ENCODE data around the gene RGS17.
"Not testable (repeated sequence)": the region's sequence is repeated elsewhere in the genome, so short reads cannot be mapped to it uniquely, and the experiment has no call there.

RGS17 gene

DNA sequence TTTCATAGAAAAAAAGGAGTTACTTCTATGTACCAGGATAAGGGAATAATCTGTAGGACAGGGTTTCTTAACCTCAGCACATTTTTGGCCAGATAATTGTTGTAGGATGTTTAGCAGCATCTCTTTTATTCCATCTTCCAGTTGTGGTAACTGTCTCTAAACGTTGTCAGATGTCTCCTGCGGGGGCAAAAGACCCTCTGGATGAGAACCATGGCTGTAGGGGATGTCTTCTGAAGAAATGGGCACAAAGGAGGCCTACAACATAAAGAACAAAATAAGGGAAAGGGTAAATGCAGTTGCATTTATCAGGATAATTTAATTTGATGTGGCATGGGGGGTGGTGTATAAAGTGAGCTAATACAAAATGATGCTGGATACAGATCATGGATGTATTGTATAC, 144.1 kb downstream of the RGS17 start:
- H3K4me1 ChIP-seq (ENCODE audit: insufficient read depth, low read length, poor library complexity, severe bottlenecking): peaks cover 21% of the 10 kb centered on the region
- TF ChIP-seq EZH2phosphoT487 (IDR thresholded peaks at IDR 0.05; ENCODE audit: borderline replicate concordance): no peak
- H3K79me2 ChIP-seq (ENCODE audit: insufficient read depth, low read length): peaks cover 65% of the 10 kb centered on the region
- H3K4me2 ChIP-seq (ENCODE audit: low read depth, low read length, poor library complexity, severe bottlenecking): peak overlapping the region; percentile 93
- H3K36me3 ChIP-seq (ENCODE audit: insufficient read depth, low read length): peaks cover 13% of the 10 kb centered on the region; the same call in 1 of the 2 replicates
- H3K27me3 ChIP-seq (ENCODE audit: insufficient read depth, low read length, poor library complexity, severe bottlenecking): peaks cover 3% of the 10 kb centered on the region
- H3F3A ChIP-seq (ENCODE audit: low read depth): no peaks in the 10 kb centered on the region
- no peaks in the 10 kb centered on the region for H3K9me2 ChIP-seq (replicated peaks; ENCODE audit: low read depth, low read length)
- no peak overlapping the region for H3K9ac ChIP-seq (ENCODE audit: low read depth, low read length, poor library complexity, severe bottlenecking)
- H2AFZ ChIP-seq (ENCODE audit: low read length): no peak overlapping the region
- H4K20me1 ChIP-seq (ENCODE audit: insufficient read depth, low read length, poor library complexity, severe bottlenecking): peaks cover 30% of the 10 kb centered on the region
- no peaks in the 10 kb centered on the region for H3K9me3 ChIP-seq (ENCODE audit: insufficient read depth, low read depth, low read length)
- peak overlapping the region; percentile 100 for H3K4me3 ChIP-seq (ENCODE audit: low read length, poor library complexity, severe bottlenecking)

DNA sequence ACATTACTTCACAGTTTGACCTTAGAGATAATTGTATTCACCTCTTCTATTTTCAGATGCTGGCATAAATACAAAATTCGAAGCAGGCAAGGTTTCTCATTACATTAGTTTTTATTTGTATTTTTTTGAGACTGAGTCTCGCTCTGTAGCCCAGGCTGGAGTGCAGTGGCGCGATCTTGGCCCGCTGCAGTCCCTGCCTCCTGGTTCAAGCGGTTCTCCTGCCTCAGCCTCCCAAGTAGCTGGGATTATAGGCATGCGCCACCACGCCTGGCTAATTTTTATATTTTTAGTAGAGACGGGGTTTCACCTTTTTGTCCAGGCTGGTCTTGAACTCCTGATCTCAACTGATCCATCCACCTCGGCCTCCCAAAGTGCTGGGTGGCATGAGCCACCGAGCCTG, 145.8 kb downstream of the RGS17 start:
- H3K9me2 ChIP-seq (replicated peaks; ENCODE audit: low read depth, low read length); H3F3A ChIP-seq (ENCODE audit: low read depth); H3K36me3 ChIP-seq (ENCODE audit: insufficient read depth, low read length); H3K9me3 ChIP-seq (ENCODE audit: insufficient read depth, low read depth, low read length); H2AFZ ChIP-seq (ENCODE audit: low read length); H3K27me3 ChIP-seq (ENCODE audit: insufficient read depth, low read length, poor library complexity, severe bottlenecking): not testable (repeated sequence)
- peak overlapping the region; percentile 93 for H3K4me2 ChIP-seq (ENCODE audit: low read depth, low read length, poor library complexity, severe bottlenecking)
- peak overlapping the region; percentile 100 for H3K9ac ChIP-seq (ENCODE audit: low read depth, low read length, poor library complexity, severe bottlenecking)
- H3K4me3 ChIP-seq (ENCODE audit: low read length, poor library complexity, severe bottlenecking): peak overlapping the region; percentile 100
- peaks cover 70% of the 10 kb centered on the region for H3K79me2 ChIP-seq (ENCODE audit: insufficient read depth, low read length)
- H3K4me1 ChIP-seq (ENCODE audit: insufficient read depth, low read length, poor library complexity, severe bottlenecking): peaks cover 33% of the 10 kb centered on the region
- H4K20me1 ChIP-seq (ENCODE audit: insufficient read depth, low read length, poor library complexity, severe bottlenecking): peaks cover 40% of the 10 kb centered on the region

DNA sequence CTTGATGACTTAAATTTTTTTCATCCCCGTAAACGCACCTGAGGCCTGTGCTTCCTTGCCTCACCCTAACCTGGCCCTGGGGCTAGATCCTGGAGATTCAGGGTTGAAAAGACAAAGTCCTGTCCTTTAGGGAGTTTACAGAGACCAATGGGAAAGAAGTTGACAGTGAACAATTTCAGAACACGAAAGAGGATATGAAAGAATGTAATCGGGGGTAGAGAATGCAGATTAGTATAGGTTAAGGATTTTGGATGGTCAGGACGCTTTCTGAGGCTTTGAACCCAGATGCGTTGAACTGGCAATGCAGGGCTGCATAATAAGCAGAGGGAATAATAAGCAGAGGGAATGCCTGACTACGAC, 146.6 kb downstream of the RGS17 start:
- Histone ChIP-seq H3K4me2 (ENCODE audit: low read depth, low read length, poor library complexity, severe bottlenecking) (peak overlapping the region; percentile 93), H3K9me3 (ENCODE audit: insufficient read depth, low read depth, low read length) (no peaks in the 10 kb centered on the region), H3K36me3 (ENCODE audit: insufficient read depth, low read length) (peaks cover 3% of the 10 kb centered on the region; the same call in 1 of the 2 replicates), H3K4me3 (ENCODE audit: low read length, poor library complexity, severe bottlenecking) (peak overlapping the region; percentile 100), H3K9me2 (replicated peaks; ENCODE audit: low read depth, low read length) (no peaks in the 10 kb centered on the region), H3K79me2 (ENCODE audit: insufficient read depth, low read length) (peaks cover 72% of the 10 kb centered on the region), H3F3A (ENCODE audit: low read depth) (no peaks in the 10 kb centered on the region), H4K20me1 (ENCODE audit: insufficient read depth, low read length, poor library complexity, severe bottlenecking) (peaks cover 48% of the 10 kb centered on the region), H2AFZ (ENCODE audit: low read length) (0 out of 2 replicates have a peak overlapping the region, but pooled peaks have one; percentile 46), H3K9ac (ENCODE audit: low read depth, low read length, poor library complexity, severe bottlenecking) (peak overlapping the region; percentile 100), H3K27me3 (ENCODE audit: insufficient read depth, low read length, poor library complexity, severe bottlenecking) (peaks cover 3% of the 10 kb centered on the region), H3K4me1 (ENCODE audit: insufficient read depth, low read length, poor library complexity, severe bottlenecking) (peaks cover 41% of the 10 kb centered on the region)
- no peak for TF ChIP-seq EZH2phosphoT487 (IDR thresholded peaks at IDR 0.05; ENCODE audit: borderline replicate concordance)
- TF ChIP-seq, protein P1, sequence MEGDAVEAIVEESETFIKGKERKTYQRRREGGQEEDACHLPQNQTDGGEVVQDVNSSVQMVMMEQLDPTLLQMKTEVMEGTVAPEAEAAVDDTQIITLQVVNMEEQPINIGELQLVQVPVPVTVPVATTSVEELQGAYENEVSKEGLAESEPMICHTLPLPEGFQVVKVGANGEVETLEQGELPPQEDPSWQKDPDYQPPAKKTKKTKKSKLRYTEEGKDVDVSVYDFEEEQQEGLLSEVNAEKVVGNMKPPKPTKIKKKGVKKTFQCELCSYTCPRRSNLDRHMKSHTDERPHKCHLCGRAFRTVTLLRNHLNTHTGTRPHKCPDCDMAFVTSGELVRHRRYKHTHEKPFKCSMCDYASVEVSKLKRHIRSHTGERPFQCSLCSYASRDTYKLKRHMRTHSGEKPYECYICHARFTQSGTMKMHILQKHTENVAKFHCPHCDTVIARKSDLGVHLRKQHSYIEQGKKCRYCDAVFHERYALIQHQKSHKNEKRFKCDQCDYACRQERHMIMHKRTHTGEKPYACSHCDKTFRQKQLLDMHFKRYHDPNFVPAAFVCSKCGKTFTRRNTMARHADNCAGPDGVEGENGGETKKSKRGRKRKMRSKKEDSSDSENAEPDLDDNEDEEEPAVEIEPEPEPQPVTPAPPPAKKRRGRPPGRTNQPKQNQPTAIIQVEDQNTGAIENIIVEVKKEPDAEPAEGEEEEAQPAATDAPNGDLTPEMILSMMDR (conservative IDR thresholded peaks at IDR 0.05; ENCODE audit: low read length): no peak

DNA sequence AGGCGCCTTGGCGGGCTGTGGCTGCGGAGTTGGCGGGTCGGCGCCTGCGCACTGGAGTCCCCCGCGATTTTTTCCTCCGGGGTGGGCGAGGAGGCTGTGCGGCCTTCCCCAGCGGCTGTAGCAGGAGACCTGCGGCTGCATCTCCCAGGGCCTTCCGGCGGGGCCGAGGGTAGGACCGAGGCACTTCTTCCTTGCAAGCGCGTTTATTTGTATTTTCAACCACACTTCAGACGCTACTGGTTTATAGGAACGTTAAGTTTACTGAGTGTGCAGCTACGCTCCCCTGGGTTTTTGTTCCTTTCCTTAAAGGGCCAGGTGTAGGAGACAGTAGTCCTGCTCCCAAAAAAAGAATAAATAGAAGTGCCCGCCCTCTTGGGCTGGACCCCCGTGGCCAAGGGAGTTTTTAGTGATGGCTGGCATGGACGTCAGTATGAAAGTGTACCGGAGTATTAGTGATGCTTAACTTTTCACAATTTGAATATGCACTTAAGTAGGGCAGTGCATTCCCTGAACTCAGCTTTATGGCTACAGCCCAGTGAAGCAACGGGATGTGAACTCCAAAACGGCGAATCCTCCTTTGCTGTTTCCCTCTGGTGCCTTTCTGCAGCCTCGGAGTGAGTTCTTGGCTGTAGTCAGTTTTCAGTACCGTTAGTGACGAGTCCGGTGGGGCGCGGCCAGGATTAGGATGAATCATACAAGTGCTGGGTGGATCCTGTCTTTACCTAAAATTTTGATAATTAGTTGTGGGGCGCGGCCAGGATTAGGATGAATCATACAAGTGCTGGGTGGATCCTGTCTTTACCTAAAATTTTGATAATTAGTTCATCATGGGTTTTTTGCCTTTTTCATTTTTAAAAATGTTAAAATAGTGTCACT, 147.2 kb downstream of the RGS17 start:
- peaks cover 78% of the 10 kb centered on the region for H3K79me2 ChIP-seq (ENCODE audit: insufficient read depth, low read length)
- peaks cover 46% of the 10 kb centered on the region for H3K4me1 ChIP-seq (ENCODE audit: insufficient read depth, low read length, poor library complexity, severe bottlenecking)
- H3K9me2 ChIP-seq (replicated peaks; ENCODE audit: low read depth, low read length): no peaks in the 10 kb centered on the region
- H3K9me3 ChIP-seq (ENCODE audit: insufficient read depth, low read depth, low read length): no peaks in the 10 kb centered on the region
- H3K27me3 ChIP-seq (ENCODE audit: insufficient read depth, low read length, poor library complexity, severe bottlenecking): peaks cover 3% of the 10 kb centered on the region
- H3K36me3 ChIP-seq (ENCODE audit: insufficient read depth, low read length): peaks cover 3% of the 10 kb centered on the region; the same call in 1 of the 2 replicates
- peaks cover 54% of the 10 kb centered on the region for H4K20me1 ChIP-seq (ENCODE audit: insufficient read depth, low read length, poor library complexity, severe bottlenecking)
- H3K4me3 ChIP-seq (ENCODE audit: low read length, poor library complexity, severe bottlenecking): peak overlapping the region; percentile 100
- no peaks in the 10 kb centered on the region for H3F3A ChIP-seq (ENCODE audit: low read depth)
- TF ChIP-seq, protein P1 (conservative IDR thresholded peaks at IDR 0.05; ENCODE audit: low read length): no peak
- TF ChIP-seq EZH2phosphoT487 (IDR thresholded peaks at IDR 0.05; ENCODE audit: borderline replicate concordance): no peak
- H2AFZ ChIP-seq (ENCODE audit: low read length): peak overlapping the region; percentile 77
- peak overlapping the region; percentile 93 for H3K4me2 ChIP-seq (ENCODE audit: low read depth, low read length, poor library complexity, severe bottlenecking)
- H3K9ac ChIP-seq (ENCODE audit: low read depth, low read length, poor library complexity, severe bottlenecking): peak overlapping the region; percentile 100
